Measurements from ENCODE around the gene MRTFA.

MRTFA gene

DNA sequence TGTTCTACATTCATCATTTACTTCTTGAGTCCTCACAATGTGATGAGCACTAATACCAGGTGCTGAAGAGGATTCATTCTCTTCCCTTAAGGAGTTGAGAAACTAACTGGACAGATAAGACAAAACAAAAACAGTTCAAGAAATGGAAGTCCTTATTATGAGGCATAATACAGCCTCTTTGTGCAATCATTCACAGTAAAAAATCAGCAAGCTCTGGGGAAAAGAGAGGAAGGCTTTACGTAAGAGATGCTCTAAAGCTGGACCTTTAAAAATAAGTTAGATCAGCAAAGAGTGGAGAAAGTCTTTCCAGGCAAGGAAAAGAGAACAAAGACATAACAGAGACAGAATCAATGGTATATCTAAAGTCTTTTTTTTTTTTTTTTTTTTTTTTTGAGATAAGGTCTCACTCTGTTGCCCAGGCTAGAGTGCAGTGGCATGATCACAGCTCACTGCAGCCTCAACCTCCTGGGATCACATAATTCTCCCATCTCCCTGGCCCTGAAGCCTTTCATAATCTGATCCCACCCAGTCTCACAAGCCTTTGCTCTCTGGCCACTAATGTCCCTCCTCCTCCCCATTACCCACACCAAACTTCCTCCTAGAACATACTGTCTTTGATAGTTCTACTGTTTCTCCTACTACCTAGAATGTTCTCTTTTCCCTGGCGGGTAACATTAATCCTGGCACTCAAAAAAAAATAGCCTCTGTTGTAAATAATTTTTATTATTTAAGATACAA lies 40.9 kb downstream of the MRTFA start:
- no peak for DNase-seq (ENCODE audit: low spot score)
- TF ChIP-seq, protein P1, sequence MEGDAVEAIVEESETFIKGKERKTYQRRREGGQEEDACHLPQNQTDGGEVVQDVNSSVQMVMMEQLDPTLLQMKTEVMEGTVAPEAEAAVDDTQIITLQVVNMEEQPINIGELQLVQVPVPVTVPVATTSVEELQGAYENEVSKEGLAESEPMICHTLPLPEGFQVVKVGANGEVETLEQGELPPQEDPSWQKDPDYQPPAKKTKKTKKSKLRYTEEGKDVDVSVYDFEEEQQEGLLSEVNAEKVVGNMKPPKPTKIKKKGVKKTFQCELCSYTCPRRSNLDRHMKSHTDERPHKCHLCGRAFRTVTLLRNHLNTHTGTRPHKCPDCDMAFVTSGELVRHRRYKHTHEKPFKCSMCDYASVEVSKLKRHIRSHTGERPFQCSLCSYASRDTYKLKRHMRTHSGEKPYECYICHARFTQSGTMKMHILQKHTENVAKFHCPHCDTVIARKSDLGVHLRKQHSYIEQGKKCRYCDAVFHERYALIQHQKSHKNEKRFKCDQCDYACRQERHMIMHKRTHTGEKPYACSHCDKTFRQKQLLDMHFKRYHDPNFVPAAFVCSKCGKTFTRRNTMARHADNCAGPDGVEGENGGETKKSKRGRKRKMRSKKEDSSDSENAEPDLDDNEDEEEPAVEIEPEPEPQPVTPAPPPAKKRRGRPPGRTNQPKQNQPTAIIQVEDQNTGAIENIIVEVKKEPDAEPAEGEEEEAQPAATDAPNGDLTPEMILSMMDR (conservative IDR thresholded peaks at IDR 0.05; ENCODE audit: low read depth): no peak
- H3K27ac ChIP-seq: peak overlapping the region; percentile 44; the same call in 1 of the 2 replicates
- CTCF ChIA-PET: no interaction called here
- POLR2A ChIA-PET (ENCODE audit: low non-redundant PET): no interaction called here

DNA sequence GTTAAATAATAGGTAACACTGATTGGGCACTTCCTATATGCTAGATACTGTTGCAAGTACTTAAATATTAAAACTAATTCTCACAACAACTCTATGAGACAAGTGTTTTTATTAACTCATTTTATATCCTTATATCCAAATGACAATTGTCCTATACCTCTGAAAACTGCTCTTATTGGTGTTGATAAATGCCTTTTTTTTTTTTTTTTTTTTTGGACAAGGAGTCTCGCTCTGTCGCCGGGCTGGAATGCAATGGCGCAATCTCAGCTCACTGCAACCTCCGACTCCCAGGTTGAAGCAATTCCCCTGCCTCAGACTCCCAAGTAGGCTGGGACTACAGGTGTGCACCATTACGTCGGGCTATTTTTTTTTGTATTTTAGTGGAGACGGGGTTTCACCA lies 41.6 kb downstream of the MRTFA start:
- POLR2A ChIA-PET (ENCODE audit: low non-redundant PET): no interaction called here
- peak overlapping the region; percentile 44 for H3K27ac ChIP-seq
- CTCF ChIA-PET: no interaction called here
- TF ChIP-seq, protein P1 (conservative IDR thresholded peaks at IDR 0.05; ENCODE audit: low read depth): no peak
- DNase-seq (ENCODE audit: low spot score): no peak

DNA sequence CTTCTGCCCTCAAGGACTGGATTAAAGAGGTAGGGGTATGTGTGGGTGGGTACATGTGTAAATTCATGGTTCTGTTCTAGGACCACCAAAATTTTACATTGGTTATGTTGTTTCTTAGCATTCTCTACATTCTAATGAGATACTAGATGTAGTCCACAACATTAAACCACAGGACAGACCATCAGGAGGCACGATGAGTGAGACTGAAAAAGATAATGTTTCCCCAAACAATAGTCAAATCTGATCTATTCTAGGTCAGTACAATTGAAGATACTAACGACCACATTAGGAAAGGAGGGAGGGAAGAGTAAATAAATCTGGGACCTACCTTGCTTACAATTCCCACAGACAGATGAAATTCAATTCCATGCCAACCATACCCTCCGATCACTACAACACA lies 42.2 kb downstream of the MRTFA start:
- H3K27ac ChIP-seq: no peak overlapping the region
- ChIA-PET POLR2A (ENCODE audit: low non-redundant PET) (no interaction called here), CTCF (no interaction called here)
- DNase-seq (ENCODE audit: low spot score): no peak
- TF ChIP-seq, protein P1 (conservative IDR thresholded peaks at IDR 0.05; ENCODE audit: low read depth): no peak

DNA sequence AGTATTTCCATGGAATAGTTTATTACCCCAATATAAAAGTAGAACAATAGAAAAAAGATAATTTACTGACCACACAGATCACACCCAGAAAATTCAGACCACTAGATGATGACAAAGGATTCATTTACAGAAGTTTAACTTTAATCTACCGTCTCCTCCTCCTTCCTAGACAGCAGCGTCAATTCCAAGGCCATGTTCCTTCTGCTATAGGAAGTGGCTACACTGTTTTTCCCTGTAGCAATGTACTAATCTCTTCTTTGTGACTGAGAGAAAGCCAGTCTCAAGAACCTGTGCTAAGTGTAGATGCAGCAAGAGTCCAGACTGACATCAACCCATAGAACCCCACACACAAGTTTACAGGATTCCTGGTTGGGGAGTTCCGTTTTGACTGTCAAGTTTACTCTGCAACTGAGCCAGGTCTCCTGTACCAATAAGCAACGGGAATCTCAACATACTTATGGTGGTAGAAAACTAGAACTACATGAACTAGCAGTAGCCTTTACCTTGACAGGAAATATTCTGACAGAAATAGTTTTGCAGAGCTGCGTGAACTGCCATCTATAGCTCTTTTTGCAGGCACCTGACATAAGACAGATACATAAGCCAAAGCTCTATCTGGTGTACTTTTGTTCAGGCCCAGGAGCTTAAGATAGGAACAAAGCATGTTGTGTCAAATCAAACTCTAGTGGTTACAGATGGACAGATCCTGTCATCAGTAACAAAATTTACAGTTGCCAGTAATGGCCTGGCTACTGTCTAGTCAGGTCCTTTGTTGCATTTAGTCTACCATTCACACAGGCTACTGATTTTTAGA lies 42.9 kb downstream of the MRTFA start:
- no peak overlapping the region for H3K27ac ChIP-seq
- DNase-seq (ENCODE audit: low spot score): no peak
- POLR2A ChIA-PET (ENCODE audit: low non-redundant PET): no interaction called here
- CTCF ChIA-PET: no interaction called here
- TF ChIP-seq, protein P1 (conservative IDR thresholded peaks at IDR 0.05; ENCODE audit: low read depth): no peak

DNA sequence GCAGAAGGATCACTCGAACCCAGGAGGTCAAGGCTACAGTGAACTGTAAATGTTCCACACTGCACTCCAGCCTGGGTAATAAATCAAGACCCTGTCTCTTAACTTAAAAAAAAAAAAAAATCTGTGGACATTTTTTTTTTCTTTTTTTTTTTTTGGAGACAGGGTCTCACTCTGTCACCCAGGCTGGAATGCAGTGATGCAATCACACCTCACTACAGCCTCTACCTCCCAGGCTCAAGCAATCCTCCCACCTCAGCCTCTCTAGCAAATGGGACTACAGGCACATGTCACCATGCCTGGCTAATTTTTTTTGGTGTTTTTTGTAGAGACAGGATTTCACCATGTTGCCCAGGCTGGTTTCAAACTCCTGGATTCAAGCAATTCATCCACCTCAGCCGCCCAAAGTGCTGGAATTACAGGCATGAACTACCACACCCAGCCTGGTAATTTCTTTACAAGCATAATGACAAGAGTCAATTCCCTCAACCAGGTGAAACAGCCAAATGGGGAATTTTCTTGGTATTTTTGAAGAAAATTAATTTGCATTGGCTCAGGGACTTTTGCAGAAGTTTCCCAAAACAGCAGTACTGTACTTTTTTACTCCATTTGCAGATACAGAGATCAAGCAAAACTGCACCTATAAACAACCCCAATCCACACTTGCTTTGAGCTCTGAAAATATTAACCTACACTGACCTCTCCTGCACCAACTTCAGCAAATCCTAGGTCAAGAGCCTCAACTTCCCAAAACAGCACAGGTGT lies 44.0 kb downstream of the MRTFA start:
- peak overlapping the region; percentile 37; the same call in 1 of the 2 replicates for H3K27ac ChIP-seq
- POLR2A ChIA-PET (ENCODE audit: low non-redundant PET): no interaction called here
- TF ChIP-seq, protein P1 (conservative IDR thresholded peaks at IDR 0.05; ENCODE audit: low read depth): no peak
- DNase-seq (ENCODE audit: low spot score): no peak
- CTCF ChIA-PET: no interaction called here

DNA sequence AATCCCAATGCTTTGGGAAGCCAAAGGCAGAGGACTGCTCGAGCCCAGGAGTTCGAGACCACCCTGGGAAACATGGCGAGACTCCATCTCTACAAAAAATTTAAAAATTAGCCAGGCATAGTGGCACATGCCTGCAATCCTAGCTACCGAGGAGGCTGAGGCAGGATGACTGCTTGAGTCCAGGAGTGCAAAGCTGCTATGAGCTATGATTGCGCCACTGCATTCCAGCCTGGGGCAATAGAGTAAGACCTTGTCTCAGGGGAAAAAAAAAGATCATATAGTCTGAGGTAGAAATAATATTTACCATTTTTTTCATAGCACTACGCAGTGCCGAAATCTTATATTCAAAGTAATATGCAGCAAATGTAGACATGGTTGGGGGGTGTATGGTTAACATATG lies 47.8 kb downstream of the MRTFA start:
- DNase-seq (ENCODE audit: low spot score): no peak
- ChIA-PET POLR2A (ENCODE audit: low non-redundant PET) (interaction anchor here (0.5 kb wide), 1 partner anchor 22 kb away, joined by 7 read pairs; no protein-coding TSS in a partner anchor), CTCF (no interaction called here)
- H3K27ac ChIP-seq: peak overlapping the region; percentile 44; the same call in 1 of the 2 replicates
- TF ChIP-seq, protein P1 (conservative IDR thresholded peaks at IDR 0.05; ENCODE audit: low read depth): no peak
